ENCODE data around the gene HOXA9.

The HOXA9 gene

DNA sequence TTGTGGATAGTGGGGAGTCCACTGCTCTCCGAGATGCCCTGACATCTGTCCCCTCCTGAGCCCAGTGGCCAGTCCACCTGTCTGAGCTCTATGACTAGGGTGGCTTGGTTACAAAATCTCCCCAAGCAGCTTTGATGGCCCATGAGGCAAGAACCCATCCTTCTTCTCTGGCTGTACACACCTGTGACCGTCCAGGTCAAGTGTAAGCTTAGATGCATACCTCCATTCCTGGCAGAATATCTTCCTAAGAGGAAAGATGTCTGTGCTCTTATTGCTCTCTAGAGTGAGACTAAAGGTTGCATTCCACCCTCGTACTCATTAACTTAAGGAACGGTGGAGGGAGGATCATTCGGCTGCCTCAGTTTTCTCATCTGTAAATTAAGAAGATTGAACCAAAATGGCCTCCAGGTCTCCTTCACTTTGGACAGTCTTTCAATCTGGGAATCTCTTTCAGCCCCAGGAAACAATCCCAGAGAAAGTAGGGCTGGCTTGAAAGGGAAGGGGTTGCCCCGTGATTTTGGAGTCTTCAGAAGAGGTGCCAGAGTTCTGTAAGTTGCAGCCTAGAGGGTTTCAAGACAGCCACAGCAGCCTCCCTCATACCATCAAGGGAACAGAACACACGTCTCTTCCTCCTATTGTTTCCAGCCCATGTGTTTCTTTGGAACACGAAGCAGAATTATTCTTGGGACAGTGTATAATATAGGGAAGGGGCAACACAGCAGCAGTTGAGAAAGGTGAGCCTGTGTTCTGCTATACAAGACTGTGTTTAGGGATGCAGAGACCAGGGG lies 40.2 kb downstream of the HOXA9 start:
- no peak for DNase-seq

DNA sequence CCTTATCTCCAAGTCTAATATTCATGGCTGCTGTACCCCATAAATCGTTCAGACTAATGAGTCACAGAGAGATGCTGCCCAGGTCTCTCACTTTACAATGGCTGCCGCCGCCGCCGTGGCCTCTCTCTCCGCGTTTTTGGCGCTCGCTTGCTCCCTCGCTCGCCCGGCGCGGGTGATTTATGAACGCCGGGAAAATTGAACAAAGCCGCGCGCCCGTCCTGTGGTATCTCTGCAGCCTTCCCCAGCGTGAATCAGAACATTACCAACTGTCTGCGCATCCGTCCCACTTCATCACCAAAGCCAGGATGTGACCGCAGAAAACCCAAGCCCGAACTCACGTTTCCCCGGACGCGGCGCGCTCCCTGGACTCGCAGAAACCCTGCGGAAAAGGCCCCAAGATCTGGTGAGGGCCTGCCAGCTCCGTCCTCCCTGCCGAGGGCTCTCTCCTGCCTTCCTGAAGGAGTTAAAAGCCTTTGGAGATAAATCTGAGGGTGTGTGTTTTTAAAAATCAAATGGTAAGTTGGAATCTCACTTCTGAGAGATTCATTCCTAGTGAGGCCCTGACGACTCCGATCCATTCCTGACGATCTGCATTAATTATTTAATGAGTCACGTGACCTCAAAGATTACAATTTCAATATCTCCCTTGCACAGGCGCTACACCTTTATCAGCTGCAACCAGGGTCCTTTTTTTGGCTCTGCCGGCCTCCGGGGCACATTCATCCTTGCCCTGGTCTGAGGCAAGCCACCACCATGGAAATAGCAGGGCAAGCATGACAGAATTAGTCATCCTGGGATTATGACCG lies 41.0 kb downstream of the HOXA9 start:
- DNase-seq, result no peak

DNA sequence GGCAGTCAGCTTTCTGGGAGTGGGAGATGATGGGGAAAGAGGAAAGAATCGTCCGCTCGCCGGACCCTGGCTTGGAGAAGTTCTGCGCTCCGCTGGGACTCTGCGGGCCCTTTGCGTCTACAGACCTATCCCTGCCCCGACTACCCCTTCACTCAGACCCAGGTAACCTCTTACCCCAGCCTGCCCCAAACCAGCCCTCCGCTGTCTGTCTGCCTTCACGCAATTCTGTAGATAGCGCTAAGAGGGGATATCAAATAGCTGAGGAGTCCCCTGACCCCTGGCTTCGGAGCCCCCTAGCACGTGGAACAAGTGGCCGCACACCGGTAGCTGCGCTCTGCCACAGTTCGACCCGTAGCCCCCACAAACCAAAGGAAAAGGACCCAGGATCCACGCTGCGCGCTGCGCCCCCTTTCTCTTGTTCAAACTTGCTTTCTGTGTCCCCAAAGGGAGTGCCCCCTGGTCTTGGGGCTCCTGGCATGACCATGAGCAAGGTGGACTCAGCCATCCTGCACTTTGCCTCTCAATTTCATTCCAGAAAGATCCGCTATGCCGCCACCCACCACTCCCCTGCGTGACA lies 41.8 kb downstream of the HOXA9 start:
- no peak for DNase-seq

DNA sequence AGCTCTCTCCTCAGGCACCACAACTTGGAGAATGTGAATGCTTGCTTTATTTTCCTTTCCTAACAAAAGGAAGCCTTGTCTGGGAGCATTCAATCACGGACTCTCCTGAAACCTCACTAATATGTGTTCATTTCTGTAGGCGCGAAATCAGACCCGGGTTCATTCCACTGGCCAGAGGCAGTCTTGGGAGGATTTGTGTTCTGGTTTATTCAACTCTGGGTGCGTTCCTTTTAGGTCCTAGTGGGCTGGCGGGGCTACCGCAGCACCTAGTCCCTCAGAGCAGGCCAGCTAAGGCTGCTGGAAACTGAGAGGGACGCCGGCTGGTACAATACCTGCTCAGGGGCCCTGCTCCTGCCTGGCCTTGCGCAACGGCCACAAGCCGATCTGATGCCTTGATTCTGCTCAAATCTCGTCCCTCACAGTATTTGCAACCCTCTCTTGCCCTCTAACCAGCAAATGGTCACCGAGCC lies 42.3 kb downstream of the HOXA9 start:
- no peak for DNase-seq

DNA sequence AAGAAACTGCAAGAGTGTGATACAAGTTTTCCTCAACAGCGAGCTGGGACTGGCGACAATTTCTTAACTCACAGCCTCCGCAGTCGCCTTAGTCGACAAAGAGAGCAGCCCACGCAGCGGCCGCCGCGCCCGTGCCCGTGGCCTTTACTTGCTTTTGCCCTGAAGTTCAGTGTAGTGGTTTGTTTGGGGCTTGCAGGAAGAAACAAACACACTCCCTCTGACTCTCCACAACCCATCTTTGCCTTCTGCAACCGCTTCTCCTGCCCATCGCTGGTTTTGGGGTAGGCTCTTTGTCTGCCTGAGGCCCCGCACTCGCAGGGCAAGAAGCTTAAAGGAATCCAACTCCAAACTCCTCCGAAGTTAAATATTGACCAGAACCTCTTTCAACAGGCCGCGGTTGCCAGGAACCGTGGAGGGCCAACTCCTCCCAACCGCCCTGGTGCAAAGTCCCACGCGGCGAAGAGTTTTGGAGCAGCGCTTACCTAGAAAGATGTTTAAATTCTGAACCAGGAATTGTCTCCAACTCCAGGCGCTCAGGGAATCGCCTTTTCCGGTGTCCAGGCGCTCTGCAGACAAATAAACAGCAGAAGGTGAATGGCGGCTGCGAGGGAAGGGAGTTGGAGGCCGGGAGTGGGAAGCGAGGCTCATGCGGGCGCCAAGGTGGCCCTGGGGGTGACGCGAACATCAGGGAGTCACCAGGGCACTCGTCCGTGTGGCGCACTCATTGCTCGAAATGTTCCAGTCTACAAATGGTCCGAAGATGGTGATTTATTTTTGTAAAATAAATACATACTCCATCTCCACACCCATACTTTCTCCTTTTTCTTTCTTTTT lies 43.0 kb downstream of the HOXA9 start:
- no peak for DNase-seq

DNA sequence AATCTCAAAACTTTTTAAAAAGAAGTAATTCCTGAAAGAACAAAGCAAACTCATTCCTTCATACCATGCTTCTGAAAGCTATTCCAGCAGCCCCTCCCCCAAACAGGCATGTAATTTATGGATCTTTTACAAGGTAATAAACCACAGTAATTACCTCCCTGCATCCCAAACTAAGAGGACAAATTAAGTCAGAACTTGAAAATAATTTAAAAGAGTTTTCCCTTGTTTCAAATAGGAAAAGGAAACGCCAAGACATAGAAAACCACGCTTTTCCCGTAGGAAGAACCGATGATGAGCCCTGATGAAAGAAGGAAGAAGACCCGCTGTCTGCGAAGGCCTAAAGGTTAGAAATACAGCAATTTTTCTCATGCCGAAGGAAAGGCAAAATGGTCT lies 43.7 kb downstream of the HOXA9 start:
- no peak for DNase-seq

DNA sequence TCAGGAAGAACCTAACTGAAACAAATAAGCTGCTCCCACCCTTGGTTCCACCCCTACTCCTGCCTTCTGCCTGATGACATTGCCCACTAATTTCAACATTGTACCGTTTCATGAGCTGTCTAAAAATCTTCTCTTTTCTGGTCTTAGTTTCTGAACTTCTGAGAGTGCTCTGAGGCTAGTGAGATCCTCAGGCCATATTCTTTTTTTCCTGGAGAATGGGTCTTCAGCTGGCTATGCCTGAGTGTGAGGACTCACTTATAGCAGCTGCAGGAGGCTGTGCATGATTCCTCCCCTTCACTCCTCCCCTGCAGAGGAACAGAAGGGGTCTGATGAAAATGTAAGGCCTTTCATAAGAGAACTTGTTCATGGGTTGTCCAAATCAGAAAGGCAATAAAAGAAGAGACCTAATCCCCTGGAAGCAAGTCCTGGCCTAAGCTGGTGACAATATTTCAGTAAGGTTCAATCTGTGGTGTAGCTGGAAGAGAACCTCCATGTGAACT lies 45.9 kb downstream of the HOXA9 start:
- DNase-seq, result no peak

DNA sequence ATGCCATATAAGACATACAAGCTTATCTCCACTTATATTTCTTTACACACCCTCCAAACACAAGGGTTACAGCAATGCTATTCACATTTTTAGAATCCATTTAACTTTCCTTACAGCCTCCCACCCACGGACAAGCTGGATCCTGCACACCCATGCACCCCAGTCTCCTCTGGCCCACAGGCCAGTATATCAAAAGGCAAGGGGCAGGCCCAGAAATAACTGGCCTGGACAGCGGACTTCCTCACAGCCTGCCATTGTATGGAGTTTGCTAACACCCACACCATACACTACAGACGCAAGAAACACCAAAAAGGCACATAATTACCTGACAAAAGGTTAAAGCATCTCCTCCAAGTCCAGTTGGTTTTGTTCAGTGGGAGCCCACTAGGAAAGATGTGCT lies 46.8 kb downstream of the HOXA9 start:
- DNase-seq, result no peak

DNA sequence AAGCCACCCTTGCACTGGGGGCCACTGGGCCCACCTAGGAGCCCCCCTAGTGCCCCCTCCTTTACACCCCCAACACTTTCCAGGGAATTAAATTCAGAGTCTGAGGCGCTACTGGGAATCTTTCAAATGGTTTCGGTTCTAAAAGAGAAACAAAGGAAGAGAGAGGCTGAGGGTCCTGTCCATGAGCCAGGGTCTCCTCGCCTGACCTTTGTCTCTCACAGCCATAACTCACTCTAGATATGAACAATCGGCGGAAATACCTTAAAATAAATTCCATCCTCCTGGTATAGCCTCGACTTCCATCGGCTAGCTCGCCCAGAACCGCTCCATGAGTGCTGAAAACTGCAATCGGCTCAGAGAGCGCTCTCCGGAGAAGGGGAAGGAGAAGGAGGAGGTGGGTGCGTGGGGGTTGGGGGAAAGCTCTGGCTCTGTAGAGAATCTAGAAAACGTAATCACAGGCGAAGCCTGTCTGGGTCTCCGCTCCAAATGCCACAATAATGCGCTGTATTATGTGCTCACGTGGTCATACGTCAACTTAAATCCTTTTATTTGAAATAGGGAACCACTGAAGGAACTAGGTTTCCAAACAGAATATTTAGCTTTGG lies 47.3 kb downstream of the HOXA9 start:
- DNase-seq, result no peak

DNA sequence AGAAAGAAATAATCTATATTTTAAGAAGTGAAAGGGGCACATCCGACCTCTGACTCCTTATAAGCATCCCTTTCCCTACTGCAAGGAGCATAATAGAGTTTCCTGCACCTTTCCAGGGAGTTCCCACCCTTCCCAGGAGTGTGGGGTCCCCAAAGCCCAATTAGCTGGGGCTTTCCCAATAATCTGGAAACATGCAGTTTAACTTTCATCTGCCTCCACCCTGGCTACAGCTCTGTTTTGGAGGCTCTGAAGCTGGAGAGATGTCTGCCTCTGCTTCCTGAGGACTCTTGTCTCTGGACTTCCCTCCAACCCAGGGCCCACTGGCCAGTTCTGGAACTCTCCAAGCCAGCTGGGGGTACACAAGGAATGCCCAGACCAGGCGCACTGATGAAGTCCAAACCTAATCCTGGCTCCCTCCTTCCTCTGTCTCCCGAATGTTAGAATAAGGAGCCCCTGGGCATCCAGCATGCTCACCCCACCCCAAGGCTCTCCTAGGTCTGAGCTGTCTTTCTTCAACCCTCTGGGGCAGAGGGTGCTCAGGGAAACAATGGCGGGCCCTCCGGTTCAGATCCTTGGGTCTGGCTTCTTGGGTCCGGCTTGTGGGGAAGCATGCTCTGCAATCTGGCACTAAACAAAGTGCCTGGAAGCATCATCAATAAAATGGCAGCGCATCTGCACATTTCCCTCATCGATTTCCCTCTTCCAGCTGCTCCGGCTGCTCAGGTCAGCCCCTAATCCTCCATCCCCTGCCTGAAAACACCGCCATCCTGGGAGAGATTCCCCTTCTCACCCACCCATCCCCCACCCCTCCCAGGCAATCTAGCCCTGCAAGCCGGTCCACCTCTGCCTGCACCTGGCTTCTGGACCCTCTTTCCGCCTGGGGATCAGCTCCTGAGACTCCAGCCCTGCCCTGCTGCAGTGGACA lies 48.1 kb downstream of the HOXA9 start:
- DNase-seq, result no peak

DNA sequence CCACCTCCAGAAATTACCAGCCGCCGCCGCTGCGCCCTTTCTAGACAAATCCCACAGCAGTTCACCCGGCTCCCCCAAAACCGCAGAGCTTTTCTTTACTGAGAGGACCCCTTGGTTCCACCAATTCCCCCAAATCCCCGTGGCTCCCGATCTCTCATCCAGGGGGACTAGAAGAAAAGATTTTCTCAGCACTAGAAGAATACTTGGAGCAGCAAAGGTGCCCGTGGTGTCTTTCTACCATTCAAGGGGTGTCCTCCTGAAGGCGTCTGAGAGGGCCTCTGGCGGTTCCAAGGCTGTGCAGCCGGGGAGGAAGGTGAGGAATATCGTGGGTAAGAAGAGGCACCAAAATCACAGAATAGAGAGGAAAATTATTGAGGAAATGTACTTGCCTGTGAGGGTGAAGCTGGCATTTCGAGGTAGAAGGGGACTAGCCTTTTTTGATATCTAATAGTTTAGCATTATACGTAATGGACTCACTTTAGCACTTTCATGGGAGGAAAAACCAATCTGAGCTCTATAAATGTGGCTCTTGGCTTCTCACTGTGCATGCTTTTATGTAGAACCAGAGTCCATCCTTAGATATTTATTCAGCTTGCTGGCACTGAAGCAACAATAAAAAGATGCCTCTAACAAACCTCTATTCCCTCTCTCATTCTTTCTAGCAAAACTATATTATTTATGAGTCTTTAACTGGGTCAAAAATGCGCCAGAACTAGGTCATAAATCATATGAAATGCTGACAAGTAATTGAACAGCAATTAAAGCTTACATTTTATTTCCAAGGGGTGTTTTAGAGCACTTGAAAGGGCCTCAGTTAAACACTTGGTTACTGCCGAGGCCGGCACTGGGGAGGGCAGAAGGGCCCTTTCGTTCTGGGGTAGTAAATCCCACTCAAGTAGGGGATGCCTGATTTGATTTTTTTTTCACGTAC lies 49.0 kb downstream of the HOXA9 start:
- no peak for DNase-seq

DNA sequence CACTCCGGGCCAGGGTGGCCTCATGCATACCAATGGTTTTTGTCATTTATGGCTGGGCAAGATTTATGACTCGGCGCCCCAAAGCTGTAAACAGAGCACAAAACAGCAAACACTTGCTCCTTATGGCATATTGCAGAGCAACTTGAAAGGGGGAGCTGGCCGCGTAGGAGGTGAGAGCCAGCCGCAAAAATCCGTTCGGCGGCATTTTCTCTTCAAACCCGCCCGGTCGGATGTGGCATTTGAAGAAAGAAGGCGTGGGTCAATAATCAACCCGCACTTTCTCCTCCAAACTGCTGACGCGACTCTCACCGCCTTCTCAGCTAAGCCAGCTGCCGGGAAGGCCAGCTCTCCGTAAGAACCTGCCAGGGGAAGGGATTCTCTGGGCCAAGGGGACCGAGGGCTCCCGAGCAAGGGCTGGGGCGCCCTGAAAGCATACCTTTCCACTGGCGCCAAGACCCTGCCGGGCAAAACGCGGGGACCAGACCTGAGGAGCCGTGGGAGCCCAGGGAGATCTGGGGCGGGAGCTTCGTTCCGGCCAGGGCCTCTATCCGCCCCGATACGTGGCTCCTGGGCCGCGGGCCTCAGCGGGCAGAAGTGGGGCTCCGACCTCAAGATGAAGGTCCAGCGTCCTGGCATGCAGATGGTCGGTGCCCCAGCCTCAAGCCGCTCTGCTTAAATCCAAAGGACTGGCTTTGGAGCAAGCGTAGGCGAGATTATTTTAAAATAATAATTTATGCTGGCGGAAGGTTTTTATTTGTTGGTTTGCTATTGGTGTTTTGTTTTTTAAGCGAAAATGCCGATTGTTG lies 49.9 kb downstream of the HOXA9 start:
- no peak for DNase-seq

DNA sequence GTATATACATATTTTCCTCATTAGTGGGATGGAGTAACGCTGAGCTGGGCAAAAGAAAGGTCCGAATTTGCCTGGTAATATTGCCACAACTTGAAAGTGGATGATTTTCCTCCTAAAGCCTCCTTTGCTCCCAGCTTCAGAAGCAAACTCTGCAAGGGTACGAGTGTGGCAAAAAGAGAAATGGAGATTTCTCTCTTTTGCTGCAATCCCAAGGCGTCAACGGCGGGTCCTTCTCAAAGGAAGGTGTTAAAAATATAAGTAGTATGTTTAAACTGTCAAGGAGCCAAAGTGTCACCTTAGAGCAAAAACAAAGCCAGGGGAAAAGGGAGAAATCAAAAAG lies 50.5 kb downstream of the HOXA9 start:
- no peak for DNase-seq

DNA sequence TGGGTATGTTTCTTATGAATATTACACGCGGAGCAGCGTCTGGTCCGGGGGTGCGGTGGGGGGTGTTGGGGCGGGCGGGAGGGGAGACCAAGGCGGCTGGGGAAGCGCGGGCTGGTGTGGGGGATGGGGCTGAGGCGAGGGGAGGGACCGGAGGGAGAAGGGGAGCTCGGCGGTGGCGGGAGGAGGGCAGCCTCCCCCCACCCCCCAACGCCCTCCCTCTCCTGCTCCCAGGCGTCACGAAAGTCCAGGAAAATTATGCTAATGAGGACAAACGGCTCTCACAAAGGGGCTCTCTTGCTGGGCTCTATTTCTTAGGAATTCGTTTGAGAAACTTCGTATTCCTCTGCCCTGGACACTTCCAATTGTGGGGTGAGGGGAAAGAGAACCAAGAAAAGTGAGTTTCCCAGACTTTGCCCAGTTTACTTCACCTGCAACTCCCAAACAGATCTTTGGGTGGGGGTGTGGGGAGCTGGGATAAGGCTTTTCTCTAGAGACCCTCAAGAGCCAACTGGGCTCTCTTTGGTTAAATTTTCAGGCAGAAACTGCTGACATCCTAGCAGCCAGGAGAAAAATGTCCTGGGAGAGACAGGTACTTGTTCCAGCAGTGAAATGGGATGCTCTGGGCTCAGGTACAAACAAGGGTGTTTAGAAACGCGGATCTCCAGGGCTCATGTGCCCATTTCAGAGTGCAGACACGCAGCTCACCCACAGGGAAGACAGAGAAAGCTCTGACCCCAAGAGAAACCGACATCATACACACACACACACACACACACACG lies 51.2 kb downstream of the HOXA9 start:
- no peak for DNase-seq

DNA sequence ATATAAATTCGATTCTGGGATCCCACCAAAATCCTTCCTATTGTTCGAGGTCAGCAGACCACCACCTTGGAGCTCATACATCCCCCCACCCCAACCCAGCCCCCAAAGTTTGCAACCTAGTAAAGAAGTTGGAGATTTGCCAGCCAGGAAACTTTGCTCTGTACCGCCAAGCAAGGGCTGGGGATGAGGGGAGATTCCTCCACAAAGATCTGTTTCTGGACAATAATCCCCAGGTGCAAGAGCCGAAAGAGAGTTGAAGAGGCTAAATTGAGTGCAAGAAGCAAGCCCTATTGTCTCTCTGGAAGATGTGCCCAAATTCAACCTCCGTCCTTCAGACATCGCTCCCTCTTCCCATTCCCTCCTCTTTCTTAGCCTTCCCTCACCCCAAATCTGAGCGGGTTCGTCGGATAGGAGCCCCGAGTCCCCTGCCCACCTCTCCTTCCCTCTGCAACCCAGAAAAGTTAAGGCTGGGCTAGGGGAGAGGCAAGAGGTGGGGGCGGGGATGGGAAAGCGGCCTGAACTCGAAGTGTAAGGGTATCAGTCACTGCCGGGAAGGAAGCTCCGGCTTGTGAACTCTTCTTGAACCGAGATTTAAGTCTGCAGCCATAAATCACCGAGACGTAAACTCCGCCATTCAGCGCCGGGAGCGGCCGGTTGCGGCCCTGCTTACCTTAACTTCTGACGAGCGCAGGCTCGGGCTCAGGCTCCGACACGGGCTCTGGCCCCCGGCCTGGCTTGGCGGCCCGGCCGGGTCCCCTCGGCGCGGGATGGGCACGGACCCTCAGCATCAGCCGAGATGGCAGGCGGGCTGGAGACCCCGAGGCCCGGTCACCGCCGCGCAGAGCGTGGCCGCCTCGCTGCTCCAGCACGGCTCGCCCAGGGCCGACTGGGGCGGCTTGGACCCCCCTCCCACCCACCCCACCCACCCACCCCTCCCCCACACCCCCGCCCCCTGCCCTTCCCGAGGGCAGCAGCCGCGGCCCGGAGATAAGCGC lies 52.1 kb downstream of the HOXA9 start:
- DNase-seq, result no peak

All from activated naive CD4-positive, alpha-beta T cell treated with anti-CD3 and anti-CD28 coated beads, Interleukin-2, amount 50 U/mL, for 16 hours (primary cell).